ENCODE results near the gene ARMC5. TPM values are rescaled to one million over a fixed set of nuclear protein-coding genes. Genes with fewer than 3 reads are reported as not detected.

ARMC5 gene
- total and polyA plus RNA-seq, 9 of the 15 experiments (the other 6 are each of a cell fraction or from before 2014, with no cell fraction given) = 0.11 to 13.5 (median 2.1) TPM

GRCh38 chr16:31507929-31508705 lies 48.8 kb downstream of the ARMC5 start, which contains the start of gene RUSF1 (continued):
- no peak for TF ChIP-seq ATF3 (IDR thresholded peaks at IDR 0.05)
- no peak for TF ChIP-seq ATF3 (CRISPR knock-in tag; conservative IDR thresholded peaks at IDR 0.05)
- peak; percentile 96 for TF ChIP-seq ZNF407 (IDR thresholded peaks at IDR 0.05; ENCODE audit: low read depth)
- no peak for TF ChIP-seq NCOA2 (IDR thresholded peaks at IDR 0.05; ENCODE audit: partially characterized antibody in 2 of 2)
- TF ChIP-seq FOXP4 (CRISPR knock-in tag; IDR thresholded peaks at IDR 0.05; ENCODE audit: borderline replicate concordance) = no peak
- TF ChIP-seq RBM25 (IDR thresholded peaks at IDR 0.05; ENCODE audit: low read depth, low read length, severe bottlenecking) = no peak
- TF ChIP-seq HES1 (IDR thresholded peaks at IDR 0.05; ENCODE audit: low read depth) = no peak
- no peak for TF ChIP-seq CBFA2T2 (conservative IDR thresholded peaks at IDR 0.05)
- TF ChIP-seq MYNN (IDR thresholded peaks at IDR 0.05) = 0 out of 2 replicates have a peak, but pooled peaks have one; percentile 44
- no peak for TF ChIP-seq MYNN (CRISPR knock-in tag; IDR thresholded peaks at IDR 0.05)
- peak; percentile 57; the same call in 1 of the 2 replicates for TF ChIP-seq NBN (IDR thresholded peaks at IDR 0.05; ENCODE audit: low read depth)
- peak; percentile 83 for TF ChIP-seq VEZF1 (CRISPR knock-in tag; IDR thresholded peaks at IDR 0.05)
- no peak for TF ChIP-seq ZNF212 (CRISPR knock-in tag; IDR thresholded peaks at IDR 0.05)
